ENCODE data around the gene CFAP46.
A peak's percentile ranks its signal among the peaks of the same experiment; 100 is the strongest.

CFAP46 gene

DNA sequence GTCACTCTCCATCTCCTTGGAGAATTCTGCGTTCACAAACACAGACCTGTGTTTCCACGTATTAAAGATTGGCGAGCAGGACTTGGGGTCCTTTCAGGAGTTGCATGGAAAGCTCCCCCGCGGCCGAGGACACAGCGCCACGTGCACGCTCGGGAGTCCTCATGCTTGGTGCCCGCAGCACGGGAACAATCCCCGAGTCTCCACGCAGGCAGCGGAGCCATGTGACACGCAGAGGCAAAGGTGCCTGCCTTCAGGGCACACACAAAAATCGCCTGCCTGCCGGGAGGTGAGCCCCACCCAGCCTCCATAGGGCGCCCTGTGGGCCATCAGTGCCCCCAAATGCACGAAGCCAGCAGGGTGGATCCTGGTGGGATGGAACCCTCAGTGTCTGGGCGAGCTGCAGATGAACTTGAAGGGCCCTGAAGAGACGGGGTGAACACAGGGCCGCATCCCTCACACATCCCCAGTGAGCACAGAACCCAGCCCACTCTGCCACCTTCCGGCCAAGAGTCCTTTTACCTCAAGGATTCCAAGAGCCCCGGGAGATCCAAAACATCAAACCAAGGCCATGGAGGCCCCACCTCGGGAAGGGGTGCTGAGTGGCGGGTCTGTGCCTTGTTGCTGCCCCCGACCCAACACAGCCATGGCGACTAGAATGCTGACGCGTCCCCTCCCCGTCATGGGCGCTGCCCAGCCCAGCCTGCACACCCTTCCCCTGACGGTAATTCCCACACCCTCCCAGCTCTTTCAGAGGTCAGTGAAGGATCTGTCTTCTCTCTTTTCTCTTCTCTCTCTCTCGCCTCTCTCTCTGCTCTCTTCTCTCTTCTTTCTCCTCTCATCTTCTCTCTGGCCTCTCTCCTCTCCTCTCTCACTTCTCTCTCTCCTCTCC is 55.9 kb downstream of the CFAP46 start:
- ChIA-PET POLR2A (no interaction called here), CTCF (no interaction called here)
- Histone ChIP-seq H3K36me3 (ENCODE audit: control insufficient read depth in 4 of 4, insufficient read depth in 4 of 4, low read length in 3 of 4) (no peaks in the 10 kb centered on the region), H3K4me3 (ENCODE audit: control insufficient read depth in 1 of 7, extremely low read depth in 1 of 7, insufficient read depth in 4 of 7, low read depth in 2 of 7, low read length in 6 of 7) (no peak overlapping the region), H3K27ac (ENCODE audit: insufficient read depth in 1 of 2, low read depth in 1 of 2, low read length in 2 of 2, poor library complexity in 1 of 2, severe bottlenecking in 2 of 2) (no peak overlapping the region), H3K4me1 (ENCODE audit: control extremely low read depth in 1 of 4, control insufficient read depth in 4 of 4, insufficient read depth in 4 of 4, low read length in 3 of 4) (no peaks in the 10 kb centered on the region), H3K9me3 (ENCODE audit: control extremely low read depth in 1 of 5, control insufficient read depth in 4 of 5, insufficient read depth in 2 of 5, low read depth in 1 of 5, low read length in 4 of 5) (no peaks in the 10 kb centered on the region), H3K27me3 (replicated peaks in 2 of 5; ENCODE audit: control insufficient read depth in 4 of 5, insufficient read depth in 5 of 5, low read length in 4 of 5) (peaks cover 0 to 25% (median 2%) of the 10 kb centered on the region in 5 experiments)
- DNase-seq: peak in 2 of 3 donors; percentile 32 to 34
- whole genome bisulfite sequencing (ENCODE audit: insufficient coverage): 80% methylated on average over 34 of the region's 35 CpGs

- Histone ChIP-seq H3K27ac (ENCODE audit: insufficient read depth in 1 of 2, low read depth in 1 of 2, low read length in 2 of 2, poor library complexity in 1 of 2, severe bottlenecking in 2 of 2) (no peak overlapping the region), H3K4me3 (ENCODE audit: control insufficient read depth in 1 of 7, extremely low read depth in 1 of 7, insufficient read depth in 4 of 7, low read depth in 2 of 7, low read length in 6 of 7) (no peak overlapping the region), H3K9me3 (ENCODE audit: control extremely low read depth in 1 of 5, control insufficient read depth in 4 of 5, insufficient read depth in 2 of 5, low read depth in 1 of 5, low read length in 4 of 5) (no peaks in the 10 kb centered on the region), H3K36me3 (ENCODE audit: control insufficient read depth in 4 of 4, insufficient read depth in 4 of 4, low read length in 3 of 4) (no peaks in the 10 kb centered on the region), H3K4me1 (ENCODE audit: control extremely low read depth in 1 of 4, control insufficient read depth in 4 of 4, insufficient read depth in 4 of 4, low read length in 3 of 4) (no peaks in the 10 kb centered on the region), H3K27me3 (replicated peaks in 2 of 5; ENCODE audit: control insufficient read depth in 4 of 5, insufficient read depth in 5 of 5, low read length in 4 of 5) (peaks cover 0 to 27% (median 2%) of the 10 kb centered on the region in 5 experiments)
- ChIA-PET CTCF (no interaction called here), POLR2A (no interaction called here)
- WGBS (ENCODE audit: insufficient coverage): 88% methylated on average over 25 of the region's 31 CpGs
- no peak for DNase-seq
Measured at GRCh38 chr10:132885451-132886210, 56.7 kb downstream of the CFAP46 start.

DNA sequence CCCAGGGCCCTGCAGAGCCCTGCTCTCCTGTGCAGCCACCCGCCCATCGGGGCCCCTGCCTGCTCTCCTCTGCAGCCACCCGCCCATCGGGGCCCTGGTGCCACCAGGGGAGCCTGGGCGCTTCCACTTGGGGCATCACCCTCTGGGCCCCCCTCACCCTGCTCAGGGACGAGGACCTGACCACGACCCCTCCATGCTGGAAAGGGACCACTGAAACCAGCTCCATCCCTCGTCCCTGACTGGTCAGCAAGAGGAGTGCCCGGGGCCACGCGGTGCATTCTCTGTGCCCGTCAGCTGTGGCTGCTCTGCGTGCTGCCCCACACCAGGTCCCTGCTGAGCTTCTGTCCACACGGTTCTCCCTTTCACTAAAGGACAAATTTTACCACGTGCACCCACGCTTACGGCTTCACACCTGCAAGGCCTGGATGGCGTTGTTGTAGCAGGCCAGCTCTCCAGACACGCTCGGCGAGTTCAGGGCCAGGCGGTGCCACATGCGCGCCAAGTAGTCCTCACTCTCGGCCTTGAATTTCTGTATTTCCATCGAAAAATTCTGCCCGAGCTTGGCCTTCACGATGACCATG is 57.6 kb downstream of the CFAP46 start:
- no peaks in the 10 kb centered on the region for H3K4me1 ChIP-seq (ENCODE audit: control extremely low read depth in 1 of 4, control insufficient read depth in 4 of 4, insufficient read depth in 4 of 4, low read length in 3 of 4)
- ChIA-PET POLR2A (no interaction called here), CTCF (no interaction called here)
- no peak overlapping the region for H3K27ac ChIP-seq (ENCODE audit: insufficient read depth in 1 of 2, low read depth in 1 of 2, low read length in 2 of 2, poor library complexity in 1 of 2, severe bottlenecking in 2 of 2)
- no peak overlapping the region for H3K4me3 ChIP-seq (ENCODE audit: control insufficient read depth in 1 of 7, extremely low read depth in 1 of 7, insufficient read depth in 4 of 7, low read depth in 2 of 7, low read length in 6 of 7)
- peaks cover 0 to 33% (median 4%) of the 10 kb centered on the region in 5 experiments for H3K27me3 ChIP-seq (replicated peaks in 2 of 5; ENCODE audit: control insufficient read depth in 4 of 5, insufficient read depth in 5 of 5, low read length in 4 of 5)
- H3K9me3 ChIP-seq (ENCODE audit: control extremely low read depth in 1 of 5, control insufficient read depth in 4 of 5, insufficient read depth in 2 of 5, low read depth in 1 of 5, low read length in 4 of 5): no peaks in the 10 kb centered on the region
- 94% methylated on average over 26 of the region's 28 CpGs for WGBS (ENCODE audit: insufficient coverage)
- no peaks in the 10 kb centered on the region for H3K36me3 ChIP-seq (ENCODE audit: control insufficient read depth in 4 of 4, insufficient read depth in 4 of 4, low read length in 3 of 4)
- DNase-seq: no peak

- ChIA-PET POLR2A (no interaction called here), CTCF (no interaction called here)
- H3K36me3 ChIP-seq (ENCODE audit: control insufficient read depth in 4 of 4, insufficient read depth in 4 of 4, low read length in 3 of 4): no peaks in the 10 kb centered on the region
- no peak overlapping the region for H3K27ac ChIP-seq (ENCODE audit: insufficient read depth in 1 of 2, low read depth in 1 of 2, low read length in 2 of 2, poor library complexity in 1 of 2, severe bottlenecking in 2 of 2)
- peaks cover 0 to 35% (median 4%) of the 10 kb centered on the region in 5 experiments for H3K27me3 ChIP-seq (replicated peaks in 2 of 5; ENCODE audit: control insufficient read depth in 4 of 5, insufficient read depth in 5 of 5, low read length in 4 of 5)
- H3K9me3 ChIP-seq (ENCODE audit: control extremely low read depth in 1 of 5, control insufficient read depth in 4 of 5, insufficient read depth in 2 of 5, low read depth in 1 of 5, low read length in 4 of 5): no peaks in the 10 kb centered on the region
- H3K4me1 ChIP-seq (ENCODE audit: control extremely low read depth in 1 of 4, control insufficient read depth in 4 of 4, insufficient read depth in 4 of 4, low read length in 3 of 4): peaks cover 0 to 3% (median under 1%) of the 10 kb centered on the region in 4 experiments
- H3K4me3 ChIP-seq (ENCODE audit: control insufficient read depth in 1 of 7, extremely low read depth in 1 of 7, insufficient read depth in 4 of 7, low read depth in 2 of 7, low read length in 6 of 7): no peak overlapping the region
- 83% methylated on average over 16 of the region's 18 CpGs for WGBS (ENCODE audit: insufficient coverage)
- no peak for DNase-seq
Measured at GRCh38 chr10:132884041-132884440, 58.3 kb downstream of the CFAP46 start.

DNA sequence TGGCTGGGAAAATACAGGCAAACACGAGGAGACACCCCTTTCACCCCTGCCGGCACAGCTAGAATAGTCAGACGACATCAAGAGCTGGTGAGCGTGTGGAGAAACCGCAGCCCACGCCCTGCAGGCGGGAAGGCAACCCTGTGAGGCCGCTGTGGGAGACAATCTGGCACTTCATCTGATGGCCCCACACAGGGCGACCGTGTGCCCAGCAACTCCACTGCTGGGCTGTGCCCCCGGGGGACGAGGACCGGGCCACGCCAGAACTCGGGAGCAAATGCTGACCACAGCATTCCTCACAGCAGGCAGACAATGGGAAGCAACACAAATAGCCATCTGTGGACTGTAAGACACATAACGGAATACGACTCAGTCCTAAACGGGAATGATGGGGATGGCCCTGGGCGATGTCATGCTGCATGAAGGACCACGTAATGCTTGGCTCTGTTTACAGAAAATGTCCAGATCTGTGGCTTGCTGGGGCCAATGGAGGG is 58.9 kb downstream of the CFAP46 start:
- POLR2A ChIA-PET: no interaction called here
- no peak overlapping the region for H3K27ac ChIP-seq (ENCODE audit: insufficient read depth in 1 of 2, low read depth in 1 of 2, low read length in 2 of 2, poor library complexity in 1 of 2, severe bottlenecking in 2 of 2)
- H3K4me3 ChIP-seq (ENCODE audit: control insufficient read depth in 1 of 7, extremely low read depth in 1 of 7, insufficient read depth in 4 of 7, low read depth in 2 of 7, low read length in 6 of 7): no peak overlapping the region
- H3K27me3 ChIP-seq (replicated peaks in 2 of 5; ENCODE audit: control insufficient read depth in 4 of 5, insufficient read depth in 5 of 5, low read length in 4 of 5): peaks cover 0 to 40% (median 4%) of the 10 kb centered on the region in 5 experiments
- H3K9me3 ChIP-seq (ENCODE audit: control extremely low read depth in 1 of 5, control insufficient read depth in 4 of 5, insufficient read depth in 2 of 5, low read depth in 1 of 5, low read length in 4 of 5): no peaks in the 10 kb centered on the region
- CTCF ChIA-PET: interaction anchor here (1.4 kb wide), 1 partner anchor 9 kb away, joined by 4 read pairs; no protein-coding TSS in a partner anchor
- no peak for DNase-seq
- H3K36me3 ChIP-seq (ENCODE audit: control insufficient read depth in 4 of 4, insufficient read depth in 4 of 4, low read length in 3 of 4): no peaks in the 10 kb centered on the region
- peaks cover 0 to 3% (median under 1%) of the 10 kb centered on the region in 4 experiments for H3K4me1 ChIP-seq (ENCODE audit: control extremely low read depth in 1 of 4, control insufficient read depth in 4 of 4, insufficient read depth in 4 of 4, low read length in 3 of 4)
- WGBS (ENCODE audit: insufficient coverage): 89% methylated on average over 20 of the region's 20 CpGs

GRCh38 chr10:132882069-132882951 is 60.1 kb downstream of the CFAP46 start:
- no peak overlapping the region for H3K27ac ChIP-seq (ENCODE audit: insufficient read depth in 1 of 2, low read depth in 1 of 2, low read length in 2 of 2, poor library complexity in 1 of 2, severe bottlenecking in 2 of 2)
- CTCF ChIA-PET: interaction anchor here (1.4 kb wide), 1 partner anchor 11 kb away, joined by 4 read pairs; no protein-coding TSS in a partner anchor
- WGBS (ENCODE audit: insufficient coverage): 91% methylated on average over 12 of the region's 18 CpGs

More at GRCh38 chr10:132882069-132882951, 60.1 kb downstream of the CFAP46 start:
- POLR2A ChIA-PET: no interaction called here
- H3K4me3 ChIP-seq (ENCODE audit: control insufficient read depth in 1 of 7, extremely low read depth in 1 of 7, insufficient read depth in 4 of 7, low read depth in 2 of 7, low read length in 6 of 7): no peak overlapping the region
- DNase-seq: no peak
- H3K9me3 ChIP-seq (ENCODE audit: control extremely low read depth in 1 of 5, control insufficient read depth in 4 of 5, insufficient read depth in 2 of 5, low read depth in 1 of 5, low read length in 4 of 5): no peaks in the 10 kb centered on the region
- H3K36me3 ChIP-seq (ENCODE audit: control insufficient read depth in 4 of 4, insufficient read depth in 4 of 4, low read length in 3 of 4): no peaks in the 10 kb centered on the region
- H3K4me1 ChIP-seq (ENCODE audit: control extremely low read depth in 1 of 4, control insufficient read depth in 4 of 4, insufficient read depth in 4 of 4, low read length in 3 of 4): peaks cover 0 to 3% (median under 1%) of the 10 kb centered on the region in 4 experiments
- peaks cover 0 to 50% (median 4%) of the 10 kb centered on the region in 5 experiments for H3K27me3 ChIP-seq (replicated peaks in 2 of 5; ENCODE audit: control insufficient read depth in 4 of 5, insufficient read depth in 5 of 5, low read length in 4 of 5)

Data from common myeloid progenitor, CD34-positive (primary cell).